ENCODE results near the gene NDUFS2. TPM values are rescaled to one million over a fixed set of nuclear protein-coding genes. Genes with fewer than 3 reads are reported as not detected.

The NDUFS2 gene
- total RNA-seq (2021; fragmentation: NEBNext Ultra II Directional; extraction: Animal tissue kit (Norgen Biotek cat#: 25700)) (88.7 and 95.1 TPM in 2 replicates), polyA plus RNA-seq (2011; rRNA removed) (100 and 113 TPM in 2 replicates), polyA minus RNA-seq (2011; rRNA and poly(A)+ RNA removed) (178 and 185 TPM in 2 replicates)
- 140 TPM for polyA plus RNA-seq (2011; cell fraction: cytosol; rRNA removed)
- polyA plus RNA-seq (2011; cell fraction: nucleus; rRNA removed) = 108 TPM
- 108 to 115 TPM (median 112 TPM) in 4 replicates for polyA plus RNA-seq (2012, experiment 1 of 2)
- 55.7 TPM for polyA plus RNA-seq (2012, experiment 2 of 2)
- 49.8 TPM for polyA plus RNA-seq (2013, experiment 1 of 2)
- polyA plus RNA-seq (2013, experiment 2 of 2) = 45.7 TPM
- polyA minus RNA-seq (2011; cell fraction: cytosol; rRNA and poly(A)+ RNA removed) = 86.2 TPM
- 116 TPM for polyA minus RNA-seq (2011; cell fraction: nucleus; rRNA and poly(A)+ RNA removed)
- long read RNA-seq, experiment 1, partial matches to known transcripts = 115 of 128 reads
- long read RNA-seq, experiment 1, other reads (novel, unspliced or antisense) = 12 of 128 reads
- long read RNA-seq, experiment 2, partial matches to known transcripts = 398 of 420 reads
- long read RNA-seq, experiment 2, other reads (novel, unspliced or antisense) = 21 of 420 reads

DNA sequence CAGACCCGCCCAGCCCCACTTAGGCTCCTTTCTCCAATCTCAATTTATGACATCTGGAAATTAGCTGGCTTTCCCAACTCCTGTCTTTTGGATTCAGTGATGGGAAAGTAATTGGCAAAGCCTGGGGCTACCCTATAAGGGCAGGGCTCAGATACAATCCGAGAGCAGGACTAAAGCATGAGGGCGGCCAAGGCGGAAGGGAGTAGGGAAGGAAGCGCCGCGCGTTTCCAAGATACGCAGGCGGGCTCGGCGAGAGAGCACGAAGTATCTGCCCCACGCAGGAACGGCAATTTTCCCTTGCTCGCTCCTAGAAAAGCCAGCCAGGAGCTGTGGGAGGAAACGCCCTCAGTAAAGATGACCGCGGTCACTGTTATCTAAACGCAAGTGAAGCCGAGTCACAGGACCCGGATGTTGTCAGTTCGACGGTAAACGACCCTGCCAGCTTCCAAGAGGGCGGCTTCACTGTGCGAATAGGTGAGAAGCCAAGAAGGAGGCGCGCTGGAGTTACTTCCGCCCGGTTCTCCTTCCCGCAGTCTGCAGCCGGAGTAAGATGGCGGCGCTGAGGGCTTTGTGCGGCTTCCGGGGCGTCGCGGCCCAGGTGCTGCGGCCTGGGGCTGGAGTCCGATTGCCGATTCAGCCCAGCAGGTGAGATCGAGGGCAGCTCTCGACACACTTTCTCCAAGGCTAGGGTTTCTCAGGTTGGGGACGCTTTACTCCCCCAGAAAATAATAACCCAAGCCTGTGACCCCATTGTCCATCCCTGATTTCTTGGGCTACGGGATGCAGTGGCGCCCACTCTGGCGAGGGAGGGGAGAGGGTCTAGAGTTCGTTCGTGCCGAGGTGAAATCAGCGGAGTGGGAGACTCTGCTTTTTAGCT is at the start of gene NDUFS2:
Gene NDUFS2, plus strand, starts transcription at position 532 of the 877 bp plus-strand sequence. Its CDS starts 19 bp downstream, at position 551.
- Histone ChIP-seq H4K8ac (ENCODE audit: extremely low read depth, insufficient read depth, low read length) (peak within 1 kb of the TSS; percentile 97), H2BK20ac (ENCODE audit: low read length) (peak within 1 kb of the TSS; percentile 72), H3K79me2 (ENCODE audit: control insufficient read depth in 1 of 2, insufficient read depth in 2 of 2, low read length in 2 of 2) (peaks cover 0 to 14% of the 10 kb centered on the region in 2 experiments; a peak in 2 of 4 replicates), H2AK5ac (ENCODE audit: low read depth, low read length) (peak within 1 kb of the TSS; percentile 39; the same call in 1 of the 2 replicates), H4K20me1 (replicated peaks in 1 of 2; ENCODE audit: control insufficient read depth in 1 of 2, insufficient read depth in 2 of 2, low read length in 2 of 2) (peaks cover 0 to 2% of the 10 kb centered on the region in 2 experiments), H3K9me3 (ENCODE audit: insufficient read depth in 2 of 2, low read depth in 1 of 2, low read length in 1 of 2) (no peaks in the 10 kb centered on the region), H3K14ac (ENCODE audit: insufficient read length) (no peak within 1 kb of the TSS), H2BK120ac (replicated peaks; ENCODE audit: low read depth, low read length) (peak within 1 kb of the TSS; percentile 76), H3K36me3 (ENCODE audit: control insufficient read depth in 2 of 4, insufficient read depth in 4 of 4, low read length in 3 of 4) (peaks cover 10 to 31% (median 12%) of the 10 kb centered on the region in 4 experiments; a peak in 7 of 8 replicates), H3K56ac (replicated peaks; ENCODE audit: insufficient read length, low read depth, low read length) (peak within 1 kb of the TSS; percentile 88), H3K9ac (replicated peaks in 1 of 4; ENCODE audit: extremely low read depth in 1 of 4, low read depth in 3 of 4, low read length in 3 of 4) (peak within 1 kb of the TSS; percentile 65 to 97 (median 92)), H2BK12ac (ENCODE audit: low read depth, low read length) (peak within 1 kb of the TSS; percentile 99), H4K91ac (replicated peaks; ENCODE audit: insufficient read length, low read length) (peak within 1 kb of the TSS; percentile 97), H3K4me3 (ENCODE audit: extremely low read depth in 1 of 4, insufficient read depth in 2 of 4, low read depth in 3 of 4, low read length in 4 of 4) (peak within 1 kb of the TSS; percentile 63 to 97 (median 93)), H3K4ac (replicated peaks; ENCODE audit: insufficient read length, low read depth, low read length) (peak within 1 kb of the TSS; percentile 69), H3K79me1 (ENCODE audit: low read depth, low read length) (peaks cover 7% of the 10 kb centered on the region; the same call in 1 of the 2 replicates), H3K18ac (ENCODE audit: extremely low read depth, low read length) (peak within 1 kb of the TSS; percentile 100), H3K27me3 (replicated peaks in 1 of 4; ENCODE audit: control insufficient read depth in 3 of 4, extremely low read depth in 1 of 4, insufficient read depth in 3 of 4, low read length in 3 of 4) (no peaks in the 10 kb centered on the region), H2AFZ (ENCODE audit: low read length) (0 out of 2 replicates have a peak within 1 kb of the TSS, but pooled peaks have one; percentile 47), H3K4me2 (ENCODE audit: insufficient read depth in 1 of 2, low read depth in 2 of 2, low read length in 2 of 2) (peak within 1 kb of the TSS; percentile 80 to 82), H3K23me2 (ENCODE audit: low read depth, low read length) (peaks cover 13% of the 10 kb centered on the region), H3K27ac (ENCODE audit: low read depth, low read length) (peak within 1 kb of the TSS; percentile 94), H2BK5ac (ENCODE audit: low read depth, low read length) (peak within 1 kb of the TSS; percentile 85), H3K23ac (ENCODE audit: insufficient read length) (no peak within 1 kb of the TSS), H2BK15ac (ENCODE audit: low read length) (peak within 1 kb of the TSS; percentile 98), H4K5ac (ENCODE audit: insufficient read length, low read depth, low read length) (peak within 1 kb of the TSS; percentile 92), H3K4me1 (replicated peaks in 1 of 4; ENCODE audit: control insufficient read depth in 3 of 4, insufficient read depth in 4 of 4, low read length in 3 of 4) (peaks cover 20 to 48% (median 42%) of the 10 kb centered on the region in 4 experiments)
- POLR2A ChIA-PET (ENCODE audit: partially characterized antibody) = interaction anchor here (0.9 to 4.6 kb wide), 23 partner anchors 10 to 188 kb away, joined by 3 to 82 read pairs (median 4); partner anchors contain the start of genes APOA2, B4GALT3, FCER1G and PPOX
- CTCF ChIA-PET (ENCODE audit: partially characterized antibody) = interaction anchor here (0.6 to 17.6 kb wide), 14 partner anchors 8 to 238 kb away, joined by 3 to 427 read pairs (median 4); partner anchors contain the start of genes APOA2, B4GALT3, FCER1G and PCP4L1
- 5% methylated on average over 53 of the region's 53 CpGs; no CpG with 5 or more reads in 1 of the 2 experiments for WGBS, 2 experiments (ENCODE audit: extremely low coverage in 1 of 2, insufficient coverage in 1 of 2, insufficient read length in 1 of 2, insufficient replicate concordance in 2 of 2, low coverage in 1 of 2, low lambda C conversion rate in 2 of 2, missing lambda C conversion rate in 1 of 2)
- FAIRE-seq (no peak), DNase-seq (ENCODE audit: low read depth in 1 of 2, low spot score in 2 of 2) (peak; percentile 89 to 95)
- TF ChIP-seq TAF7 (optimal IDR thresholded peaks at IDR 0.05; ENCODE audit: borderline replicate concordance, low read depth, low read length) = peak; percentile 94
- peak; percentile 74; the same call in 1 of the 2 replicates for TF ChIP-seq SP4 (IDR thresholded peaks at IDR 0.05; ENCODE audit: low read length)
- TF ChIP-seq NRF1 (IDR thresholded peaks at IDR 0.05; ENCODE audit: low read depth, low read length) = no peak
- TF ChIP-seq KDM1A (IDR thresholded peaks at IDR 0.05; ENCODE audit: borderline replicate concordance, low read length) = no peak
- TF ChIP-seq HDAC6 (IDR thresholded peaks at IDR 0.05; ENCODE audit: low read depth, low read length) = no peak
- TF ChIP-seq EZH2 (IDR thresholded peaks at IDR 0.05; ENCODE audit: low read depth, low read length, severe bottlenecking) = no peak
- 0 out of 2 replicates have a peak, but pooled peaks have one; percentile 39 for TF ChIP-seq CHD2 (IDR thresholded peaks at IDR 0.05; ENCODE audit: low read length)
- no peak for TF ChIP-seq KDM4A (IDR thresholded peaks at IDR 0.05; ENCODE audit: low read depth, low read length, severe bottlenecking)

Measured in H1 (cell line).